Stimulated activated CD8-positive, alpha-beta memory T cell treated with anti-CD3 and anti-CD28 coated beads, Interleukin-2, amount 100 ng/mL, for 48 hours (primary cell): ENCODE measurements around the gene TMEM114.

ENCODE experiments used
- DNase-seq, 2 donors: peaks; one replicate each; pipeline ENCODE4 v3.0.0-alpha.2; 2020; ENCODE audit warnings: low read depth in 2 of 2

TMEM114 gene

GRCh38 chr16:8589900-8590688, at the start of gene TMEM114:
TSS of gene TMEM114 (minus strand) at chr16:8590511. CDS start at chr16:8589838, 673 bp downstream.
- no peak for DNase-seq

DNA sequence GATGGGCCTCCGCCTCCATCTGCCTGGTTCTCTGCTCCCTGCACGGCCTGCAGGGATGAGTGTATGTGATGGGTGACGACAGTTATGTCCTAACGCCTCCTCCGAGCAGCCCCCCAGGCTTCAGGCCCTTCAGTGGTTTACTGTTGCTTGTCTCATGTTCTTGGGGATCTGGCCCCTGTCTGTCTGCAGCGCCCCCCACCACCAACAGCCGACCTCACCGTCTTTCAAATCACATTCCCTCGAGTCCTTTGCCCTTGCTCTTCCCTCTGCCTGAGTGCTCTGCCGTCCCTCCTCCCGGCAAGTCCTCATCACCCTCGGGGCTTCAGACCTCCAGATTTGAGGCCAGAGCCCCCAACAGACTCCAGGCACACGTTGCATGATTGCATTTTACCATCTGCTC, 49.4 kb upstream of the TMEM114 start:
- DNase-seq = no peak

- no peak for DNase-seq
Measured at GRCh38 chr16:8634991-8635736, 44.9 kb upstream of the TMEM114 start.

GRCh38 chr16:8632675-8633182, 42.4 kb upstream of the TMEM114 start:
- DNase-seq = no peak

- DNase-seq = no peak
Measured at GRCh38 chr16:8631818-8632465, 41.6 kb upstream of the TMEM114 start.

- DNase-seq = no peak
Measured at GRCh38 chr16:8631373-8631772, 41.1 kb upstream of the TMEM114 start.

DNA sequence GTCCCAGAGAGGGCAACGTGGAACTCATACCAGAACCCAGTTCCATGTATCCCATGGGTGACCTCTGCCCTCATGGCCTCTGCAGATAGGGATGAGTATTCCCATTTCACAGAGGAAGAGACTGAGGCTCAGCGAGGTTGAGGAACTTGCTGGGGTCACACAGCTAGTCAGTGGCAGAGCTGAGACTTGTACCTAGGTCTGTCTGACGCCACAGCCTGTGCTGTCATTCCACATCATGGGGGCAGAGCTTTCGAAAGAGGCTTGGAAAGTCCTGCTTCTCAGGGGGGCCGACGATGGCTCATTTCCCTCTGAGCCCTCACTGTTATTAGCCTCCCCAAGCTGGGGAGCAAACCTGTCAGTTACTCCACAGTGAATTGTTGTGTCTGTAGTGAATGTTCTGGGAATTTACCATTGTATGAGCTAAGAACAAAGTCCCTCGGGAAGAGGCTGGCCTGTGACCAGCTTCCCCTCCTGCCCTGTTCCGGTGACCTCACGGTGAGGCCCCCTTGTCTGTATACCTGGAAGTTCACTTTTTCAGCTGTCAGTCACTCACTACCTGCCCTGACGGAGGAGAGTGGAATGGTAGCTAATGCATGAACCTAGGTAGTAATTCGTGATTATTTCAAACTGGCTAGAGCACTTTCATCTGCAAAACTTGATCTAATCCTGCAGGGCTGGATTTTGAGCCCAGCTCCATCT, 40.1 kb upstream of the TMEM114 start:
- no peak for DNase-seq

DNA sequence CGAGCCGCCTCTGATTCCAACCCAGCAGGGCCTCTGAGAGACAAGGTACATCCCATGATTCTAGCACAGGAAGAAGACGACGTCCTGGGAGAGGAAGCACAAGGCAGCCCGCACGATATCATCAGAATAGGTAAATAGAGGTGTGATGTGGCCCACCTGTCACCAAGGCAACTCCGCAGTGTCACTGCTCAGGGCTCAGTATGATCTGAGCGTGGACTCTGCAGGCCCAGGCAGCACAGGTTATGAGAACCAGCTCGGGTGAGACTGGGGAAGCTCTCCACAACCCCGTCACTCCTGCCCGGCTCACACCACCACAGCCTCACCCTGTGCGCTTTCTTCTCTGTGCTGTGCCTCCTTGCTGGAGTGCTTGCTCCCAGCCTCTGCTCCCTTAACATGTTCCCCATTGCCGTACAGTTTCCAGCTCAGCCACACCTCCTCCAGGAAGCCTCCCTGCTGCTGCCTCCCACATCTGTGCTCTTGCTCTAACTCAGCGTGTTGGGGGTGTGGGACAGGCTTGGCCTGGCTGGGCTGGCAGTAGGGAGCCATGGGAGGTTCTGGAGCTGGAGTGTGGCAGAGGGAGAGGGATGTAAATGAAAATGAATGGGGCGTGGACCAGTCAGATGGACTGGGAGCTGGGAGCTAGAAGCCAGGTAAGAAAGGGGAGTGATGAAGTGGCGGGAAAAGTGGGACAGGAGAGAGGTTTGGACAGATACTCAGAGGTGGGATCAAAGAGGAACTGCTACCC, 38.8 kb upstream of the TMEM114 start:
- DNase-seq = no peak

GRCh38 chr16:8627456-8627855, 37.1 kb upstream of the TMEM114 start:
- DNase-seq = no peak

DNA sequence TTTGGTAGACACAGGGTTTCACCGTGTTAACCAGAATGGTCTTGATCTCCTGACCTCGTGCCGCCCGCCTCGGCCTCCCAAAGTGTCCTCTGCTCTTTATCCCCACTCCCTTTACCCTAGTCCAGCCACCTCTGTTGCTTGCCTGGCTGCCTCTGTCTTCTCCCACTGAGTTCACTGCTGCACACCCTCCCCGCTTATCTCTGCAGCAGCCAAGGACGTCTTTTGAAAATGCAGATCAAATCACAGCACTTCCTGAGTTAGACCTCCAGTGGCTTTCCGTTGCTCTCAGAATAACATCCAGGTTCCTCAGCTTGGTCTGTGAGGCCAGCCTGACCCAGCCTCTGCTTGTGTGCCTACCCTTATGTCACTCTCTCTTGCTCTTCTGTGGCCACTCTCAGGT, 36.6 kb upstream of the TMEM114 start:
- no peak for DNase-seq

GRCh38 chr16:8625491-8626087, 35.3 kb upstream of the TMEM114 start:
- DNase-seq = no peak

- no peak for DNase-seq
Measured at GRCh38 chr16:8623634-8624033, 33.3 kb upstream of the TMEM114 start.

DNA sequence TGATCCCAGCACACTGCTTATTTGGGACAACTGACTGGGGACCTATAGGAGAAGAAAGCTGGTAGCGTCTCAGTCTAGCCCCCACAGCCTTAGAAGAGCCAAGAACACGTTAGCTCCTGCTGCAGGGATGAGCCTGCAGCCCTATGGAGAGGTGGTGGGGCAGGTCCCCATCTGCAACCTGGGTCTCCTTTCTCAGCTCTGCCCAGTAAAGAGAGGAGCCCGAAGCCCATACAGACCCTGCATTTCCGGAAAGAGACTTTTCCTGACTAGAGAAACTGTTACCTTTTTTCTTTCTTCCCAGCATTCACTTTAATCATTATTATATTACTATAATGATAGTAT, 32.0 kb upstream of the TMEM114 start:
- no peak for DNase-seq

DNA sequence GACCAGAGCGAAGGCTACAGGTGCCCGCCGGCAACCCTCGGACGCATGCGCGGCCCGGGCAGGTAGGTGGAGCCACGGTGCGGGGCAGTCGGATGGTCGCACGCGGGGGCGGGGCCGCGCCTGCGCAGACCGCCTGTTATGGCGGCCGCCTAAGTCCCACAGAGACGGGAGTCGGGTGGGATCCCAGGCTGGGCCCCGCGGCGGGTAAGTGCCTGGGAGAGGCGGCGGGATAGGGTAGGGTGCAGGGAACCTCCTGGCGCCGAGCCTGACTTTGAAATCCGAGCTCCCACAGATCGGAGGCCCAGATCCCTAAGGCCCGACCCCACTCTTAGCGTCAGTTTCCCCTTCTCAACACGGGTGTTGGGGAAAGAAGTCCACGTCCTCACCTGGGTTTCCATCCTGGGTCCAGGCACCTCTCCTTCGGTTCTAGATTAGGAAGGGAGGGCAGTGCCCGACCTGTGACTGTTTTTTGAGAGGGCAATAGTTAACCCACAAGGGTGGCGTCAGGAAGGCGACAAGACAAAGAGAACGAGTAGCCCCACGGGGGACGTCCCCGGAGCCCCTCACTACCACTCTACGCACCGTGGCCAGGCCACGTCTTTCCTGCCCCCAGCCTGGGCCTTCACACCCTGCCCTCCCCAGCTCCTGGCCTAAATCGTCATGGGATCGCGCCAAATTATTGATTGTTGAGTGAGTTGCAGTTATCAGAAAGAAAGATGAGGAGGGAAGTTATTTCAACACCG, 31.4 kb upstream of the TMEM114 start, which contains the start of gene METTL22:
TSS of gene METTL22 (plus strand) at position 127 of the 743 bp plus-strand sequence. CDS start 3,968 bp downstream, outside the sequence.
- DNase-seq = peak; percentile 93 to 94

GRCh38 chr16:8621222-8621571, 30.9 kb upstream of the TMEM114 start:
- DNase-seq = no peak

- DNase-seq = no peak
Measured at GRCh38 chr16:8620535-8620934, 30.2 kb upstream of the TMEM114 start.

GRCh38 chr16:8619671-8620370, 29.5 kb upstream of the TMEM114 start:
- no peak for DNase-seq

- DNase-seq = no peak
Measured at GRCh38 chr16:8614435-8615029, 24.2 kb upstream of the TMEM114 start.
